Transverse colon (tissue), 4 donors: ENCODE measurements around the gene NMRK1. TPM values are rescaled to one million over a fixed set of nuclear protein-coding genes. Genes with fewer than 3 reads are reported as not detected.

Source experiments
- DNase-seq: peaks from one replicate; pipeline ENCODE4 v3.0.0-alpha.2; 2019
- H3K27ac ChIP-seq, 4 donors: fragments of 200-600 bp; sonication (generic); 2 replicates each; pipeline ENCODE4 v1.5.1; 2016 to 2018; ENCODE audit warnings: inconsistent platforms in 4 of 4
- H3K27me3 ChIP-seq: fragments of 200-600 bp; sonication (generic); 2 replicates; pipeline ENCODE4 v1.5.1; 2017; ENCODE audit warnings: inconsistent platforms
- H3K36me3 ChIP-seq, 4 donors: fragments of 200-600 bp; sonication (generic); 2 replicates each; pipeline ENCODE4 v1.5.1; 2017 to 2019; ENCODE audit warnings: inconsistent platforms in 4 of 4
- H3K4me1 ChIP-seq, 4 donors: fragments of 200-600 bp; sonication (generic); 2 replicates each; pipeline ENCODE4 v1.5.1; 2017 to 2020; ENCODE audit warnings: inconsistent platforms in 4 of 4
- H3K4me3 ChIP-seq, 4 donors: fragments of 200-600 bp; sonication (generic); 1 replicate in 1 of 4; 2 replicates in 3 of 4; pipeline versions ENCODE4 v1.5.1 to v1.6.1; 2017 to 2019; ENCODE audit warnings: inconsistent platforms in 4 of 4
- H3K9me3 ChIP-seq, 2 donors: fragments of 200-600 bp; sonication (generic); 2 replicates each; pipeline ENCODE4 v1.5.1; 2017 to 2019; ENCODE audit warnings: inconsistent platforms in 2 of 2
- CTCF ChIP-seq, 5 experiments: fragments of 200-600 bp in 3 of 5; fragments of 450-650 bp in 2 of 5; sonication (generic) in 3 of 5; IDR thresholded peaks; 1 replicate in 2 of 5; 2 replicates in 3 of 5; pipeline ENCODE4 v1.5.1; 2016 to 2017; ENCODE audit warnings: antibody characterized with exemption in 5 of 5, inconsistent platforms in 3 of 5, mild to moderate bottlenecking in 2 of 5, moderate library complexity in 1 of 5
- EP300 ChIP-seq: sonication (generic); formaldehyde crosslinking; IDR thresholded peaks from one replicate; pipeline ENCODE4 v1.6.1; 2017; ENCODE audit warnings: antibody characterized with exemption, low read depth
- POLR2A ChIP-seq: fragments of 450-650 bp; IDR thresholded peaks from one replicate; pipeline ENCODE4 v1.6.1; 2016; ENCODE audit warnings: antibody characterized with exemption, mild to moderate bottlenecking, moderate library complexity
- POLR2AphosphoS5 ChIP-seq, 3 donors: sonication (generic); formaldehyde crosslinking; IDR thresholded peaks; one replicate each; pipeline ENCODE4 v1.6.1; 2016; ENCODE audit warnings: antibody characterized with exemption in 3 of 3
- WGBS, 2 donors: methylation state at CpG; one replicate each; pipeline ENCODE4 v1.1.5; 2018; ENCODE audit warnings: low coverage in 1 of 2; 5-methylcytosine and 5-hydroxymethylcytosine counted together
- in situ Hi-C, 4 donors: fragments of 200-750 bp; cut with MboI; loops; one replicate each; pipeline versions ENCODE4 v1.15.0 to v1.15.1; 2017; ENCODE audit warnings: low sequenced_read_pairs in 3 of 4, low pct_ligation_motif_present in 1 of 4, low pct_unique_long_range_greater_than_20kb in 1 of 4
- intact Hi-C: fragments of 100-400 bp; cut with DNase I; formaldehyde crosslinking; loops from one replicate; pipeline ENCODE4 v1.15.1; 2023; ENCODE audit warnings: low total_unique reads
- total RNA-seq, 4 donors: library from RNA; depleted of rRNA; stranded (reverse); fragments of >200 nt; gene quantifications; one replicate each; pipeline ENCODE4 v1.1.0, GENCODE V29; 2016

The NMRK1 gene
- total RNA-seq, 4 donors from 2014 or later, result 3.4 to 36.7 (median 21.6) TPM

GRCh38 chr9:75106857-75107256, 18.9 kb upstream of the NMRK1 start:
- TF ChIP-seq POLR2AphosphoS5 (IDR thresholded peaks at IDR 0.05) (no peak), CTCF (IDR thresholded peaks at IDR 0.05) (no peak), POLR2A (no peak), EP300 (no peak)
- Histone ChIP-seq H3K36me3 (no peaks in the 10 kb centered on the region), H3K27me3 (no peaks in the 10 kb centered on the region), H3K9me3 (no peaks in the 10 kb centered on the region), H3K4me3 (no peak overlapping the region), H3K4me1 (peaks cover 0 to 39% (median 3%) of the 10 kb centered on the region in 4 donors), H3K27ac (peak overlapping the region in 3 of 4 donors; percentile 19 to 35 (median 22))
- WGBS, 2 donors, result 88 to 94% methylated on average over 2 to 6 of the region's 6 CpGs
- peak; percentile 13 for DNase-seq
- in situ Hi-C loops, result no loop called here
- intact Hi-C loops, result no loop called here

DNA sequence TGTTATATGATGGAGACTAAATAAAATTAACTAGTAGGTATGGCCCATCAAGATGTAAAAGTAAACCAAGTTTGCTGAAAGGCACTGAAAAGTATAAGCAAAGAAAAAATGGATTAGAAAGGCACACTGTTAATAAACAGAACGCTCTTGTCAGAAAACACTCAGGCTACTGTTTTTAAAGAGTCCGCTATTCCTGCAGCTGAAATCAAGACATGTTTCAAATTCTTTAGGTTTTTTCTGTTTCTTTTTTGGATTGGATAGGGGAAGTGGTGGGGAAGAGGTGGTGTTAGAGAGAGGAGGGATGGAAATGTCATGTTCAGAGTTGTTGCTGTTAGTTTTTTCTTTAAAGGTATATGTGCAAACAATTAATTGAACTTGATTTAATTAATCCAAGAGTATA, 17.9 kb upstream of the NMRK1 start:
- Histone ChIP-seq H3K4me1 (peaks cover 0 to 38% (median 4%) of the 10 kb centered on the region in 4 donors), H3K9me3 (no peaks in the 10 kb centered on the region), H3K4me3 (no peak overlapping the region), H3K27ac (peak overlapping the region in 1 of 4 donors; percentile 16), H3K36me3 (no peaks in the 10 kb centered on the region), H3K27me3 (no peaks in the 10 kb centered on the region)
- in situ Hi-C loops (no loop called here), intact Hi-C loops (no loop called here)
- TF ChIP-seq POLR2A (no peak), EP300 (no peak), POLR2AphosphoS5 (IDR thresholded peaks at IDR 0.05) (no peak), CTCF (IDR thresholded peaks at IDR 0.05) (no peak)
- DNase-seq, result no peak
- 79 to 88% methylated on average over 2 of the region's 2 CpGs for WGBS, 2 donors

GRCh38 chr9:75105019-75105540, 17.1 kb upstream of the NMRK1 start:
- no peak for DNase-seq
- no peaks in the 10 kb centered on the region for H3K9me3 ChIP-seq
- H3K36me3 ChIP-seq, result no peaks in the 10 kb centered on the region
- H3K4me3 ChIP-seq, result no peak overlapping the region
- in situ Hi-C loops (no loop called here), intact Hi-C loops (no loop called here)
- H3K27me3 ChIP-seq, result no peaks in the 10 kb centered on the region
- 71 to 89% methylated on average over 2 of the region's 2 CpGs for WGBS, 2 donors
- peaks cover 0 to 35% (median 4%) of the 10 kb centered on the region in 4 donors for H3K4me1 ChIP-seq
- H3K27ac ChIP-seq, result peak overlapping the region in 1 of 4 donors; percentile 16
- TF ChIP-seq POLR2A (no peak), CTCF (IDR thresholded peaks at IDR 0.05) (no peak), POLR2AphosphoS5 (IDR thresholded peaks at IDR 0.05) (no peak), EP300 (no peak)

DNA sequence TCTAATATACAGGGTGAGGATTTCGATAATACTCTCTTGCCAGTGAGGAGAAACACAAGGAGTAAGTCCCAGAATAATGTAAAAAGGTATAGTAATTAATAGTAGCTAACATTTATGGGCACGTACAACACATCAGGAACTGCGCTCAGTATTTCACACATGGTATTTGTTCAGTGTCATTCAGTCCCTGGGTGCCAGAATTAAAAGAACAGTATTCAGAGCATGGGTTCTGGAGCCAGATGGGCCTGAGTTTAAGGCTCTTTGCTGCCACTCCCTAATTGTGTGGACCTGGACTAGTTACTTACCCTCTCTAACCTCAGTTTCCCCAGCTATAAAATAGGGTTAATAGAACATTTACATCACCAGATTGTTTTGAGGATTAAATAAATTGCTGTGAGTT, 16.7 kb upstream of the NMRK1 start:
- intact Hi-C loops, result no loop called here
- no peaks in the 10 kb centered on the region for H3K27me3 ChIP-seq
- no peak overlapping the region for H3K4me3 ChIP-seq
- in situ Hi-C loops, result no loop called here
- no peaks in the 10 kb centered on the region for H3K36me3 ChIP-seq
- DNase-seq, result no peak
- WGBS, 2 donors, result 80 to 90% methylated on average over 3 of the region's 3 CpGs
- TF ChIP-seq EP300 (no peak), POLR2A (no peak), CTCF (IDR thresholded peaks at IDR 0.05) (no peak), POLR2AphosphoS5 (IDR thresholded peaks at IDR 0.05) (no peak)
- H3K27ac ChIP-seq, result no peak overlapping the region
- no peaks in the 10 kb centered on the region for H3K9me3 ChIP-seq
- peaks cover 0 to 35% (median 4%) of the 10 kb centered on the region in 4 donors for H3K4me1 ChIP-seq
